NT2/D1 (cell line): ENCODE measurements around the gene BLACAT1.

ENCODE experiments used
- SUZ12 ChIP-seq: IDR thresholded peaks from 2 replicates; pipeline ENCODE4 v1.6.1; 2011; ENCODE audit not compliant: insufficient read length, insufficient read depth; ENCODE audit errors: extremely low read depth
- YY1 ChIP-seq: IDR thresholded peaks from 2 replicates; pipeline ENCODE4 v1.6.1; 2011; ENCODE audit not compliant: insufficient read length, insufficient read depth
- ZNF274 ChIP-seq: IDR thresholded peaks from 2 replicates; pipeline ENCODE4 v1.6.1; 2011; ENCODE audit warnings: mild to moderate bottlenecking, low read depth, low read length

GRCh38 chr1:205448540-205449253 lies 7.1 kb downstream of the BLACAT1 start:
- TF ChIP-seq YY1 (no peak), SUZ12 (no peak), ZNF274 (no peak)
